SK-N-MC (cell line): ENCODE measurements around the gene JAK1.
A peak's percentile ranks its signal among the peaks of the same experiment; 100 is the strongest.

Source experiments
- DNase-seq: peaks from one replicate; pipeline ENCODE4 v3.0.0-alpha.2; 2011; ENCODE audit warnings: low read depth, low spot score
- H3K27ac ChIP-seq: fragments of 200-600 bp; sonication (generic); 2 replicates; pipeline ENCODE4 v1.5.1; 2016; ENCODE audit warnings: mixed run types
- H3K36me3 ChIP-seq: fragments of 200-600 bp; sonication (generic); 2 replicates; pipeline ENCODE4 v1.6.1; 2017; ENCODE audit warnings: antibody characterized with exemption, low read length, mixed read lengths; ENCODE audit not compliant: insufficient read depth
- H3K4me3 ChIP-seq: fragments of 200-600 bp; sonication (generic); 2 replicates; pipeline ENCODE4 v1.5.1; 2016
- H3K9ac ChIP-seq: fragments of 200-600 bp; sonication (generic); 2 replicates; pipeline ENCODE4 v1.8.0; 2017; ENCODE audit warnings: mixed run types, mixed read lengths; ENCODE audit not compliant: insufficient read length
- H3K9me3 ChIP-seq: fragments of 200-600 bp; sonication (generic); 2 replicates; pipeline ENCODE4 v1.6.1; 2017; ENCODE audit warnings: low read depth, mild to moderate bottlenecking, antibody characterized with exemption, low read length, moderate library complexity, mixed read lengths
- EZH2 ChIP-seq: fragments of 200-600 bp; sonication (generic); IDR thresholded peaks from one replicate; pipeline ENCODE4 v1.6.1; 2017; ENCODE audit warnings: antibody characterized with exemption
- FOXP2 ChIP-seq: optimal IDR thresholded peaks from 2 replicates; pipeline ENCODE3; 2011; ENCODE audit warnings: mild to moderate bottlenecking, moderate library complexity; ENCODE audit not compliant: insufficient read depth; ENCODE audit errors: extremely low read length, control extremely low read depth
- POLR2AphosphoS5 ChIP-seq: IDR thresholded peaks from 2 replicates; pipeline ENCODE4 v1.6.1; 2012; ENCODE audit warnings: mild to moderate bottlenecking, low read depth, low read length, borderline replicate concordance

JAK1 gene

DNA sequence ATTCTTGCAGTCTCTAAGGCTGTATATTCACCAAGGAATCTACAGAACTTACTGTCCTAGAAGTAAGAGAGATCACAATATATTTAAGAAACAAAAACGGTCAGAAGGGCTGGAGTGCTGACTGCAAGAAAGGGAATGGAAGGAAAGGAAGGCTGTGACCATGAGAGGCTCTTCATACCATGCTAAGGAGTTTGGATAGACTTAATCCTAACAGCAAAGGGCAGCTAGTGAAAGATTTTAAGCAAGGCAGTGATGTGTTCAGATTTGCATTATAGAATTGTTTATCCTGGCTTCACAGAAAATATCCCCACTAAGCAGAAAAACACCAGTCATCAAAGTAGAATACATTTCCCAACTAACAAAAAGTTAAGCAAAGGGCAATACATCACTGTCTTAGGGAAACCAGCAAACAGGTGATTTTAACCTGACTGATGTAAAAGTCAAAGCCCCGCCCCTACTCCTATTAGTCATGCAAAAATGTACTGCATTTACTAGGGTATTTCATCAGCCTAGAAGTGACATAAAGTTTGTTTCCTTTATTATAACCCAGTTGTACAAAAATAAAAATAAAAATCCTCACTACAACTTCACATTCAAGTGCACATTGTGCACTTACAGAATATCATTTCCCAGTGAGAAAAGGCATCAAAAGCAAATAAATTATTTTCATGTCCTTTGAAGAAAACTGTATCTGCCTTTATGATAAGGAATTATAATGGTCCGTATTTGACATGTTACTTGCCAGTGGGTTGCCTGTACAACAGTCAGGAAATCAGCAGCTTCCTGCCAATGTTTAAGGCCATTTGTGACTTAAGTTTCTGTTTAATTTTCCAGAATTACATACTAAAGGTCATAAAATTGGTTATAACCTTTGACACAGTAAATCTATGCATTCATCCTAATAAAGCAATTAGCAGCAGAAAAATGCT lies 17.2 kb downstream of the JAK1 start:
- DNase-seq = no peak
- Histone ChIP-seq H3K4me3 (peak overlapping the region; percentile 71), H3K9ac (peak overlapping the region; percentile 70), H3K27ac (peak overlapping the region; percentile 99), H3K9me3 (no peaks in the 10 kb centered on the region), H3K36me3 (peaks cover 21% of the 10 kb centered on the region)
- TF ChIP-seq FOXP2 (no peak), POLR2AphosphoS5 (no peak; the same call in 1 of the 2 replicates), EZH2 (no peak)

DNA sequence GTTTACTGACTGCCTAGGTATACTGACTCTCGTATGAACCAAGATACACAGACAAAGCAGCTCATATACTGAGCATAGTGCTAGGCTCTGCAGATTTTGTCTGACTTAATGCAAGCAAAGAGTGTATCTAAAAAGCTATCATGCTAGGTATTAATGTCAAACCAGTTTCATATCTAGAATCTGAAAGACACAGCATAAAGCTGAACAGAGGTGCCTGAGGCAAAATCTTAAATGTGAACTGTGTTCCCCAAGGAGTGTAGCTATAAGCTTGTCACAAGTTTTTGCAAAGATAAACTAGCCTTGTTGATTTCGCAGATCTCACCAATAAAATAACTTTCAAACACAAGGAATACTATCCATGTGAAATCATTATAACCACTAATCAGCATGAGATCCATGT lies 18.1 kb downstream of the JAK1 start:
- TF ChIP-seq POLR2AphosphoS5 (peak; percentile 24; the same call in 1 of the 2 replicates), EZH2 (no peak)
- DNase-seq = peak; percentile 78
- Histone ChIP-seq H3K9me3 (no peaks in the 10 kb centered on the region), H3K4me3 (peak overlapping the region; percentile 71), H3K36me3 (peaks cover 21% of the 10 kb centered on the region), H3K27ac (peak overlapping the region; percentile 99), H3K9ac (peak overlapping the region; percentile 70)

DNA sequence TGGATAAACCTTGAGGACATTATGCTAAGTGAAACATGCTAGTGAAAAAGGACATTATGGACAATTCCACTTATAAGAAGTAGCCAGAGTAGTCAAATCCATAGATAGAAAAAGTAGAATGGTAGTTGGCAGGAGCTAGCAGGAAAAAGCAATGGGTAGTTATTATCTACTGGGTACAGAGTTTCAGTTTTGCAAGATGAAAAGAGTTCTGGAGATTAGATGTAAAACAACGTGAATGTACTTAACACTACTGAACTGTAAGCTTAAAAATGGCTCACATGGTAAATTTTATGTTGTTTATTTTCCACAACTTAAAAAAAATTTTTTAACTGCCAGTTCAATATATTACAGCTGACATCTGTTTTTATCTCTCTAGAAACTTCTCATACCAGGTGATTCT lies 19.4 kb downstream of the JAK1 start:
- H3K36me3 ChIP-seq = peaks cover 21% of the 10 kb centered on the region
- no peaks in the 10 kb centered on the region for H3K9me3 ChIP-seq
- no peak overlapping the region for H3K4me3 ChIP-seq
- H3K9ac ChIP-seq = no peak overlapping the region
- no peak for DNase-seq
- TF ChIP-seq EZH2 = no peak
- no peak for TF ChIP-seq FOXP2
- TF ChIP-seq POLR2AphosphoS5 = no peak
- H3K27ac ChIP-seq = peak overlapping the region; percentile 99

DNA sequence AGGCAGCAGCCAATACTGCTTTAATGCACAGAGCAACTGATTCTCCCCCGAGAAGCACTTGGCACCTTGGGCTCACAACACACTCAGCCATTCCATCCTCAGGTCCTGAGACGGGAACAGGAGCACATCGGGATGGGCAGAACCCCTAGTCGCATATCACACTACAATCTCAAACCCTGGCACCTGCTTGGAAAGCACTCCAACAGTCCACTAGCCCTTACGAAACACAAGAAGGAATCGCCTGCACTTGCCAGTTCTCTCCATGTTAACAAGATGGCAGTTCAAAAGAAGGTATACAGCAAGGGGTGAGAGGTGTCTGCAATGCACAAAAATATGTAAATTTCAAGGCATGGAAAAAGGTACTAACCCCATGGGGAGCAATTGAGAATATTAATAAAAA lies 21.4 kb downstream of the JAK1 start:
- DNase-seq = no peak
- H3K4me3 ChIP-seq = no peak overlapping the region
- TF ChIP-seq EZH2 (no peak), POLR2AphosphoS5 (no peak), FOXP2 (no peak)
- peaks cover 21% of the 10 kb centered on the region for H3K36me3 ChIP-seq
- no peak overlapping the region for H3K9ac ChIP-seq
- H3K9me3 ChIP-seq = no peaks in the 10 kb centered on the region
- H3K27ac ChIP-seq = no peak overlapping the region

DNA sequence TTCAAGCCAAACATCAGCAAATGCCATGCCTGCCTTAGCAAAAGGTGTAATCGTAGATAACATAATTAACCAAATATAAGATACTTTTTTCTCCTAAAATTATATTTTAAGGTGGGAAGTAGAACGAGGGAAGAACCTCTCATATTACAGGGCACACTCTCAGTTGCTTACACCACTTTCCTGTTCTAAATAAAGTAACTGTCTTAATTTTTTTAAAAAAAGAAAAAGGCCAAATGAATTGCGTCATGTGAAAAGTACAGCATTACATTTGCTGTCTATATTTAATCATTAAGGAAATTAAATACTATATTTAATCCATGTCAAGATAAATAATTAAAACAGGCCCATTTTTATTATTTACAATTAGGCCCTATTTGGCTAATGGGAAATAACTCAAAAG lies 23.7 kb downstream of the JAK1 start:
- no peak for DNase-seq
- Histone ChIP-seq H3K4me3 (no peak overlapping the region), H3K9ac (no peak overlapping the region), H3K9me3 (no peaks in the 10 kb centered on the region), H3K36me3 (peaks cover 29% of the 10 kb centered on the region), H3K27ac (peak overlapping the region; percentile 65)
- TF ChIP-seq POLR2AphosphoS5 = no peak
- TF ChIP-seq FOXP2 = no peak
- TF ChIP-seq EZH2 = no peak

DNA sequence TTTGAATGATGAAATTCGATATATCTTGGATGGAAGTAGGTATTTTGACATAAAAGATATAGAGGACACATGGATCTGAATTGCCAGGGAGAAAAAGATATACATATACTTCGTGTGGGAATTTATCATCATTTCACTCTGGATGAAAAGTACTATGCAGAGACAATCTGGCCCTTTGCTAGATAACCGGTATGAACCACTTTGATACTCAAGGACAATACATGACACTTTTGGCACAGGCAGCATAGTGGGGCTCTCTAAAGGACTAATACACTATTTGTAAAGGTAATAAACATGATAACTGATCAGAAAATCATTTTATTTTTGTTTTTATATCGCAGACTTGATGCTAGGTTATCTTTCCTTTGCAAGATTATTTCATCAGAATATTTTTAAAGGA lies 24.2 kb downstream of the JAK1 start:
- no peak for TF ChIP-seq POLR2AphosphoS5
- TF ChIP-seq EZH2 = no peak
- TF ChIP-seq FOXP2 = no peak
- Histone ChIP-seq H3K9ac (no peak overlapping the region), H3K27ac (peak overlapping the region; percentile 65), H3K4me3 (no peak overlapping the region), H3K9me3 (no peaks in the 10 kb centered on the region), H3K36me3 (peaks cover 29% of the 10 kb centered on the region)
- no peak for DNase-seq

DNA sequence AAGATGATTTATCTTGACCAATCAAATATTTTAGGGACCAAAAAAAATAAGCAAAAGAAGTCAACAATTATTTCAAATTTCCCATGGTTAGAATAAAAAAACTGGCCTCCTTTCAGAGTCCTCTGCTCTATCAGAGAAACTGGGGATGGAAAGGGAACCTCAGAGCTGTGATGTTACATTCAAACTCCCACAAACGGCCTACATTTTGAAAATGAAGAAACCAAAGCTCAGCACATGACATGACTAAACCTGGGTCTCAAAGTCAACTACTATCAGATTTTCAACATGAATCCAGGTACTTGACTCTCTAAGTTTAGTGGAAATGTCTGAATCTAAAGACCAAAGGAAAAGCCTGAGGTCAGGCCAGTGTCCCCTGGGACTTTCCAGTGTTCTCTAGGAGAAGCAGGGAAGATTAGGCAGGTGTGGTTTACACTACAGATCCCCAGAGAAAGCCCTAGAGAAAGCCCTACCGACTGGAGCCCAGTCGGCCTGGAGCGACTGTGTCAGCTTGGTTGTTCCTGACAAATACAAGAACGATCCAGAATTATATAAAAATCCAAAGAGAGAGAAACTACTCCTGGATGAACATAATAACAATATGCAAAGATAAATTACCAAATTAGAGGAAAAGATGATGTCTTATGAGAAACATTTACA lies 24.8 kb downstream of the JAK1 start:
- Histone ChIP-seq H3K4me3 (no peak overlapping the region), H3K9ac (no peak overlapping the region), H3K9me3 (no peaks in the 10 kb centered on the region), H3K27ac (peak overlapping the region; percentile 65), H3K36me3 (peaks cover 28% of the 10 kb centered on the region)
- DNase-seq = no peak
- TF ChIP-seq POLR2AphosphoS5 (no peak), EZH2 (no peak), FOXP2 (no peak)

DNA sequence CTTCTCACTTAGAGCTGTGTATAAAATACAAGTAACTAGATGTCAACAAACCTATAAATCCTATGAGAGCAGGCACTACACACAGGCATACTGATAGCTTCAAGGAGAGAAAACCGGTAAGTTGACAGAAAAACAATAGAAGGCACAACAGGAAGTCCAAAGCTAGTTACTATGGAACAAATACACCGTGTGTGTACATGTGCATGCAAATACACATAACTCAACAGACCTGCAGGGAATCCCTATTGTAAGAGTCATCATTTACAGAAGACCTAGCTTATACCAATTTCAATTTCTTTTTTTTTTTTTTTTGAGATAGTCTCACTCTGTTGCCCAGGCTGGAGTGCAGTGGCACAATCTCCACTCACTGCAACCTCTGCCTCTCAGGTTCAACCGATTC lies 26.3 kb downstream of the JAK1 start:
- no peak for DNase-seq
- Histone ChIP-seq H3K36me3 (peaks cover 19% of the 10 kb centered on the region), H3K9ac (no peak overlapping the region), H3K9me3 (no peaks in the 10 kb centered on the region), H3K27ac (peak overlapping the region; percentile 71), H3K4me3 (0 out of 2 replicates have a peak overlapping the region, but pooled peaks have one; percentile 4)
- TF ChIP-seq FOXP2 = no peak
- TF ChIP-seq POLR2AphosphoS5 = no peak
- no peak for TF ChIP-seq EZH2
